Activated T-cell treated with anti-CD3 and anti-CD28 coated beads, Interleukin-2, amount 50 U/mL, for 48 hours (primary cell): Measurements from ENCODE around the gene RPP25.
"Not testable (repeated sequence)": the region's sequence is repeated elsewhere in the genome, so short reads cannot be mapped to it uniquely, and the experiment has no call there.

Source experiments
- DNase-seq, 2 experiments: peaks; one replicate each; pipeline ENCODE4 v3.0.0-alpha.2; 2020

RPP25 gene

GRCh38 chr15:74913799-74914198, 42.8 kb downstream of the RPP25 start:
- DNase-seq = not testable (repeated sequence)

- DNase-seq = no peak
These were observed 43.5 kb downstream of the RPP25 start for GRCh38 chr15:74913041-74913440.

GRCh38 chr15:74908635-74909034, 47.9 kb downstream of the RPP25 start:
- DNase-seq = no peak

GRCh38 chr15:74907163-74907870, 49.3 kb downstream of the RPP25 start:
- no peak for DNase-seq

- peak; percentile 87 to 89 for DNase-seq
These were observed 50.0 kb downstream of the RPP25 start, which contains the start of gene FAM219B for GRCh38 chr15:74906450-74907162. Gene FAM219B (minus strand): TSS chr15:74906851. CDS start chr15:74906800, 51 bp downstream.

- DNase-seq = peak in 1 of 2 experiments; percentile 62
These were observed 50.5 kb downstream of the RPP25 start for GRCh38 chr15:74906067-74906449.
